Measurements from ENCODE around the gene SIRT5.

SIRT5 gene

DNA sequence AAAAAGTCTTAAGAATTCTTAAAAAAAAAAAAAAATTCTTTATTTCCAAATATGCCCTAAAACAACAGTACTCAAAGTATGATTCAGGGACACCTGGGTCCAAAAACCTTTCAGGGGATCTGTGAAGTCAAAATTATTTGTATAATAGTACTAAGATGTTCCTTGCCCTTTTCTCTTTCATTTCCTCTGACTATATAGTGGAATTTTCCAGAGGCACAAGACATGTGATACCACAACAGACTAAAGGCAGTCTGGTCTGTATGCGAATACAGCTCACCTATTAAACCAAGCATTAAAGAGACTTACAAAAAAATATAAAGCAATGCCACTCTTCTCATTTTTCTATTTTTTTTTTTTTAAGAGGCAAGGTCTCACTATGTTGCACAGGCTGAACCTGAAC, 56.1 kb downstream of the SIRT5 start:
- Histone ChIP-seq H3K4me3 (ENCODE audit: low read depth, low read length) (no peak overlapping the region), H3K27ac (ENCODE audit: extremely low read depth, low read depth, low read length) (no peak overlapping the region), H3K36me3 (ENCODE audit: control insufficient read depth in 2 of 2, insufficient read depth in 1 of 2, low read length in 2 of 2) (peaks cover 15 to 53% of the 10 kb centered on the region in 2 experiments), H3K9me3 (ENCODE audit: control insufficient read depth, insufficient read depth, low read depth, low read length) (no peaks in the 10 kb centered on the region), H3K4me1 (ENCODE audit: control insufficient read depth, insufficient read depth, low read length) (no peaks in the 10 kb centered on the region)
- CTCF ChIA-PET, result interaction anchor here (0.5 to 2.9 kb wide), 4 partner anchors 15 to 134 kb away, joined by 3 to 9 read pairs (median 4); partner anchors contain the start of genes NOL7 and SIRT5
- TF ChIP-seq ZNF114 (tag by site-specific recombination; IDR thresholded peaks at IDR 0.05), result no peak
- TF ChIP-seq ZFP69B (tag by site-specific recombination; IDR thresholded peaks at IDR 0.05), result no peak
- no peak for TF ChIP-seq ZNF311 (tag by site-specific recombination; IDR thresholded peaks at IDR 0.05; ENCODE audit: borderline replicate concordance)
- TF ChIP-seq, protein P1, sequence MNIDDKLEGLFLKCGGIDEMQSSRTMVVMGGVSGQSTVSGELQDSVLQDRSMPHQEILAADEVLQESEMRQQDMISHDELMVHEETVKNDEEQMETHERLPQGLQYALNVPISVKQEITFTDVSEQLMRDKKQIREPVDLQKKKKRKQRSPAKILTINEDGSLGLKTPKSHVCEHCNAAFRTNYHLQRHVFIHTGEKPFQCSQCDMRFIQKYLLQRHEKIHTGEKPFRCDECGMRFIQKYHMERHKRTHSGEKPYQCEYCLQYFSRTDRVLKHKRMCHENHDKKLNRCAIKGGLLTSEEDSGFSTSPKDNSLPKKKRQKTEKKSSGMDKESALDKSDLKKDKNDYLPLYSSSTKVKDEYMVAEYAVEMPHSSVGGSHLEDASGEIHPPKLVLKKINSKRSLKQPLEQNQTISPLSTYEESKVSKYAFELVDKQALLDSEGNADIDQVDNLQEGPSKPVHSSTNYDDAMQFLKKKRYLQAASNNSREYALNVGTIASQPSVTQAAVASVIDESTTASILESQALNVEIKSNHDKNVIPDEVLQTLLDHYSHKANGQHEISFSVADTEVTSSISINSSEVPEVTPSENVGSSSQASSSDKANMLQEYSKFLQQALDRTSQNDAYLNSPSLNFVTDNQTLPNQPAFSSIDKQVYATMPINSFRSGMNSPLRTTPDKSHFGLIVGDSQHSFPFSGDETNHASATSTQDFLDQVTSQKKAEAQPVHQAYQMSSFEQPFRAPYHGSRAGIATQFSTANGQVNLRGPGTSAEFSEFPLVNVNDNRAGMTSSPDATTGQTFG (tag by site-specific recombination; IDR thresholded peaks at IDR 0.05; ENCODE audit: borderline replicate concordance), result no peak
- TF ChIP-seq, protein P2, sequence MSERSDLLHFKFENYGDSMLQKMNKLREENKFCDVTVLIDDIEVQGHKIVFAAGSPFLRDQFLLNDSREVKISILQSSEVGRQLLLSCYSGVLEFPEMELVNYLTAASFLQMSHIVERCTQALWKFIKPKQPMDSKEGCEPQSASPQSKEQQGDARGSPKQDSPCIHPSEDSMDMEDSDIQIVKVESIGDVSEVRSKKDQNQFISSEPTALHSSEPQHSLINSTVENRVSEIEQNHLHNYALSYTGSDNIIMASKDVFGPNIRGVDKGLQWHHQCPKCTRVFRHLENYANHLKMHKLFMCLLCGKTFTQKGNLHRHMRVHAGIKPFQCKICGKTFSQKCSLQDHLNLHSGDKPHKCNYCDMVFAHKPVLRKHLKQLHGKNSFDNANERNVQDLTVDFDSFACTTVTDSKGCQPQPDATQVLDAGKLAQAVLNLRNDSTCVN (tag by site-specific recombination; optimal IDR thresholded peaks at IDR 0.05), result no peak
- TF ChIP-seq ZNF37A (tag by site-specific recombination; IDR thresholded peaks at IDR 0.05), result no peak
- TF ChIP-seq, protein P3, sequence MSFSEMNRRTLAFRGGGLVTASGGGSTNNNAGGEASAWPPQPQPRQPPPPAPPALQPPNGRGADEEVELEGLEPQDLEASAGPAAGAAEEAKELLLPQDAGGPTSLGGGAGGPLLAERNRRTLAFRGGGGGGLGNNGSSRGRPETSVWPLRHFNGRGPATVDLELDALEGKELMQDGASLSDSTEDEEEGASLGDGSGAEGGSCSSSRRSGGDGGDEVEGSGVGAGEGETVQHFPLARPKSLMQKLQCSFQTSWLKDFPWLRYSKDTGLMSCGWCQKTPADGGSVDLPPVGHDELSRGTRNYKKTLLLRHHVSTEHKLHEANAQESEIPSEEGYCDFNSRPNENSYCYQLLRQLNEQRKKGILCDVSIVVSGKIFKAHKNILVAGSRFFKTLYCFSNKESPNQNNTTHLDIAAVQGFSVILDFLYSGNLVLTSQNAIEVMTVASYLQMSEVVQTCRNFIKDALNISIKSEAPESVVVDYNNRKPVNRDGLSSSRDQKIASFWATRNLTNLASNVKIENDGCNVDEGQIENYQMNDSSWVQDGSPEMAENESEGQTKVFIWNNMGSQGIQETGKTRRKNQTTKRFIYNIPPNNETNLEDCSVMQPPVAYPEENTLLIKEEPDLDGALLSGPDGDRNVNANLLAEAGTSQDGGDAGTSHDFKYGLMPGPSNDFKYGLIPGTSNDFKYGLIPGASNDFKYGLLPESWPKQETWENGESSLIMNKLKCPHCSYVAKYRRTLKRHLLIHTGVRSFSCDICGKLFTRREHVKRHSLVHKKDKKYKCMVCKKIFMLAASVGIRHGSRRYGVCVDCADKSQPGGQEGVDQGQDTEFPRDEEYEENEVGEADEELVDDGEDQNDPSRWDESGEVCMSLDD (tag by site-specific recombination; IDR thresholded peaks at IDR 0.05), result no peak
- no peak for TF ChIP-seq ZNF416 (tag by site-specific recombination; IDR thresholded peaks at IDR 0.05)
- TF ChIP-seq, protein P4, sequence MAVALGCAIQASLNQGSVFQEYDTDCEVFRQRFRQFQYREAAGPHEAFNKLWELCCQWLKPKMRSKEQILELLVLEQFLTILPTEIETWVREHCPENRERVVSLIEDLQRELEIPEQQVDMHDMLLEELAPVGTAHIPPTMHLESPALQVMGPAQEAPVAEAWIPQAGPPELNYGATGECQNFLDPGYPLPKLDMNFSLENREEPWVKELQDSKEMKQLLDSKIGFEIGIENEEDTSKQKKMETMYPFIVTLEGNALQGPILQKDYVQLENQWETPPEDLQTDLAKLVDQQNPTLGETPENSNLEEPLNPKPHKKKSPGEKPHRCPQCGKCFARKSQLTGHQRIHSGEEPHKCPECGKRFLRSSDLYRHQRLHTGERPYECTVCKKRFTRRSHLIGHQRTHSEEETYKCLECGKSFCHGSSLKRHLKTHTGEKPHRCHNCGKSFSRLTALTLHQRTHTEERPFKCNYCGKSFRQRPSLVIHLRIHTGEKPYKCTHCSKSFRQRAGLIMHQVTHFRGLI (tag by site-specific recombination; IDR thresholded peaks at IDR 0.05), result no peak
- TF ChIP-seq WT1 (tag by site-specific recombination; IDR thresholded peaks at IDR 0.05), result no peak
- no peak for TF ChIP-seq ZNF394 (tag by site-specific recombination; IDR thresholded peaks at IDR 0.05; ENCODE audit: borderline replicate concordance)
- TF ChIP-seq SP3 (tag by site-specific recombination; IDR thresholded peaks at IDR 0.05), result no peak
- TF ChIP-seq ZNF664 (tag by site-specific recombination; IDR thresholded peaks at IDR 0.05), result no peak
- TF ChIP-seq MYNN (tag by site-specific recombination; IDR thresholded peaks at IDR 0.05; ENCODE audit: borderline replicate concordance), result no peak
- TF ChIP-seq ZNF121 (tag by site-specific recombination; IDR thresholded peaks at IDR 0.05), result no peak
- TF ChIP-seq ZNF426 (tag by site-specific recombination; IDR thresholded peaks at IDR 0.05), result no peak
- no peak for TF ChIP-seq ZNF624 (tag by site-specific recombination; IDR thresholded peaks at IDR 0.05)
- TF ChIP-seq ZNF830 (tag by site-specific recombination; IDR thresholded peaks at IDR 0.05; ENCODE audit: low read depth), result no peak
- POLR2A ChIA-PET, result interaction anchor here (1.3 kb wide), 1 partner anchor 16 kb away, joined by 4 read pairs; the partner anchor contains the start of gene NOL7

Measured in HEK293 (cell line).